GM12891 (cell line): ENCODE data around the gene FRA10AC1.

Experiments used
- DNase-seq: peaks from one replicate; pipeline ENCODE4 v3.0.0; 2011; ENCODE audit warnings: low spot score; ENCODE audit not compliant: insufficient read length
- FAIRE-seq: peaks from 2 replicates; lab custom pipeline; 2011; peaks lifted over from hg19 to GRCh38; lab: Jason Lieb, UNC
- PAX5 ChIP-seq: IDR thresholded peaks from 2 replicates; pipeline ENCODE4 v1.6.1; 2011; ENCODE audit warnings: low read length, moderate library complexity, mild to moderate bottlenecking; ENCODE audit not compliant: insufficient read depth, severe bottlenecking
- POLR2A ChIP-seq: IDR thresholded peaks from 2 replicates; pipeline ENCODE4 v1.6.1; 2011; ENCODE audit warnings: low read depth, low read length, control low read depth
- POLR2AphosphoS5 ChIP-seq: IDR thresholded peaks from 2 replicates; pipeline ENCODE4 v1.6.1; 2011; ENCODE audit warnings: low read depth, low read length, control low read depth
- POU2F2 ChIP-seq: IDR thresholded peaks from 2 replicates; pipeline ENCODE4 v1.6.1; 2011; ENCODE audit warnings: low read depth, mild to moderate bottlenecking, control low read depth, low read length, moderate library complexity
- SPI1 ChIP-seq: IDR thresholded peaks from 2 replicates; pipeline ENCODE4 v1.6.1; 2011; ENCODE audit warnings: low read depth, low read length, control low read depth
- TAF1 ChIP-seq: IDR thresholded peaks from 2 replicates; pipeline ENCODE4 v1.6.1; 2011; ENCODE audit warnings: low read depth, low read length, control low read depth

Gene FRA10AC1

GRCh38 chr10:93620925-93621324 lies 81.5 kb downstream of the FRA10AC1 start:
- DNase-seq (no peak), FAIRE-seq (no peak)
- no peak for TF ChIP-seq POLR2A
- no peak for TF ChIP-seq TAF1
- no peak for TF ChIP-seq POLR2AphosphoS5
- no peak for TF ChIP-seq PAX5
- no peak for TF ChIP-seq SPI1
- no peak for TF ChIP-seq POU2F2
